Astrocyte (in vitro differentiated cells and primary cell): Measurements from ENCODE around the gene FBXL7.

Experiments
- EZH2 ChIP-seq: IDR thresholded peaks from 2 replicates; pipeline ENCODE4 v1.6.1; 2012; ENCODE audit warnings: mild to moderate bottlenecking, low read length, inconsistent platforms; ENCODE audit not compliant: insufficient read depth
- TF ChIP-seq, protein P1 (sequence below): IDR thresholded peaks from 2 replicates; pipeline ENCODE4 v1.5.1; 2011; ENCODE audit warnings: low read depth, mild to moderate bottlenecking, inconsistent platforms, low read length, moderate library complexity; ENCODE audit not compliant: insufficient read depth

DNA sequence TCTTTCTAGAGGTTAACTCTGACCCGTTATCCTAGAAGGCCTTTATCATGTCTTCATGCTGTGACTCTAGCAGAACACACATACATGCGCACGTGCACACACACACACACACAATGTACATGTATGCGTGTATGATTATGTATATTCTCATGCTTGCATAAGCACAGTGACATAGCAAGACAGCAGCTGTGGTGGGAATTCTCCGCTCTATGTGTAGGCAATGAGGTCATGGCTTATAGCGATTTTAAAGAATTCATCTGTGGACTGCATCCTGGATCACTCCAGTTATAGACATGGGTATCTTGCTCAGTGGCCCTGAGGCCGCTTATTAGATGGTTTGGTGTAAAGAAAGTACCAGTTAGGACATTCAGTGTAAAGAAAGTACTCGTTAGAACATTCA lies 106.2 kb downstream of the FBXL7 start:
- TF ChIP-seq, protein P1, sequence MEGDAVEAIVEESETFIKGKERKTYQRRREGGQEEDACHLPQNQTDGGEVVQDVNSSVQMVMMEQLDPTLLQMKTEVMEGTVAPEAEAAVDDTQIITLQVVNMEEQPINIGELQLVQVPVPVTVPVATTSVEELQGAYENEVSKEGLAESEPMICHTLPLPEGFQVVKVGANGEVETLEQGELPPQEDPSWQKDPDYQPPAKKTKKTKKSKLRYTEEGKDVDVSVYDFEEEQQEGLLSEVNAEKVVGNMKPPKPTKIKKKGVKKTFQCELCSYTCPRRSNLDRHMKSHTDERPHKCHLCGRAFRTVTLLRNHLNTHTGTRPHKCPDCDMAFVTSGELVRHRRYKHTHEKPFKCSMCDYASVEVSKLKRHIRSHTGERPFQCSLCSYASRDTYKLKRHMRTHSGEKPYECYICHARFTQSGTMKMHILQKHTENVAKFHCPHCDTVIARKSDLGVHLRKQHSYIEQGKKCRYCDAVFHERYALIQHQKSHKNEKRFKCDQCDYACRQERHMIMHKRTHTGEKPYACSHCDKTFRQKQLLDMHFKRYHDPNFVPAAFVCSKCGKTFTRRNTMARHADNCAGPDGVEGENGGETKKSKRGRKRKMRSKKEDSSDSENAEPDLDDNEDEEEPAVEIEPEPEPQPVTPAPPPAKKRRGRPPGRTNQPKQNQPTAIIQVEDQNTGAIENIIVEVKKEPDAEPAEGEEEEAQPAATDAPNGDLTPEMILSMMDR = no peak
- TF ChIP-seq EZH2 = no peak
